Gastrocnemius medialis (tissue), 4 donors: Measurements from ENCODE around the gene PROSER2. TPM values are rescaled to one million over a fixed set of nuclear protein-coding genes. Genes with fewer than 3 reads are reported as not detected.

Experiments
- ATAC-seq, 2 donors: fragments of 150-250 bp; one replicate each; pipeline ENCODE4 v1.9.1; 2016
- DNase-seq, 2 donors: peaks; one replicate each; pipeline ENCODE4 v3.0.0-alpha.2; 2019
- H3K27ac ChIP-seq, 4 donors: fragments of 200-600 bp; sonication (generic); 1 replicate in 1 of 4; 2 replicates in 3 of 4; pipeline ENCODE4 v1.5.1; 2016 to 2018; ENCODE audit warnings: mild to moderate bottlenecking in 2 of 4, moderate library complexity in 1 of 4
- H3K27me3 ChIP-seq, 3 donors: fragments of 200-600 bp; sonication (generic) in 2 of 3; 1 replicate in 1 of 3; 2 replicates in 2 of 3; pipeline versions ENCODE4 v1.5.1 to v1.6.0; 2016 to 2019; ENCODE audit warnings: mild to moderate bottlenecking in 1 of 3, moderate library complexity in 1 of 3
- H3K36me3 ChIP-seq, 2 donors: fragments of 200-600 bp; sonication (generic) in 1 of 2; one replicate each; pipeline ENCODE4 v1.5.1; 2017 to 2018
- H3K4me1 ChIP-seq, 2 donors: fragments of 200-600 bp; sonication (generic) in 1 of 2; one replicate each; pipeline ENCODE4 v1.5.1; 2016 to 2017; ENCODE audit warnings: mild to moderate bottlenecking in 2 of 2
- H3K4me3 ChIP-seq, 4 donors: fragments of 200-600 bp; sonication (generic) in 3 of 4; 1 replicate in 1 of 4; 2 replicates in 3 of 4; pipeline ENCODE4 v1.5.1; 2016 to 2019; ENCODE audit warnings: mild to moderate bottlenecking in 2 of 4
- H3K9me3 ChIP-seq, 3 donors: fragments of 200-600 bp; sonication (generic) in 2 of 3; 1 replicate in 1 of 3; 2 replicates in 2 of 3; pipeline ENCODE4 v1.5.1; 2016 to 2019
- CTCF ChIP-seq, 5 experiments: fragments of 450-650 bp in 3 of 5; fragments of 200-600 bp in 2 of 5; sonication (generic) in 2 of 5; IDR thresholded peaks in 4 of 5; conservative IDR thresholded peaks in 1 of 5; 1 replicate in 4 of 5; 2 replicates in 1 of 5; pipeline ENCODE4 v1.5.1; 2016 to 2019; ENCODE audit warnings: antibody characterized with exemption in 5 of 5, mild to moderate bottlenecking in 3 of 5, moderate library complexity in 3 of 5
- POLR2A ChIP-seq, 2 donors: fragments of 450-650 bp; IDR thresholded peaks; one replicate each; pipeline ENCODE4 v1.6.1; 2017; ENCODE audit warnings: antibody characterized with exemption in 2 of 2, mild to moderate bottlenecking in 2 of 2, moderate library complexity in 2 of 2
- in situ Hi-C, 4 donors: fragments of 200-750 bp; cut with MboI; loops; one replicate each; pipeline versions ENCODE4 v1.15.0 to v1.8.0; 2017; ENCODE audit warnings: low sequenced_read_pairs in 4 of 4
- intact Hi-C: fragments of 100-400 bp; cut with DNase I; formaldehyde crosslinking; loops from one replicate; pipeline ENCODE4 v1.15.1; 2023; ENCODE audit warnings: low total_unique reads
- total RNA-seq, 4 donors: library from RNA; depleted of rRNA; stranded (reverse); fragments of >200 nt; gene quantifications; one replicate each; pipeline versions ENCODE4 v1.1.0 to v1.2.3, GENCODE V29; 2016

The PROSER2 gene
- total RNA-seq, 4 donors from 2014 or later: 0.88 to 3.4 (median 1.4) TPM

DNA sequence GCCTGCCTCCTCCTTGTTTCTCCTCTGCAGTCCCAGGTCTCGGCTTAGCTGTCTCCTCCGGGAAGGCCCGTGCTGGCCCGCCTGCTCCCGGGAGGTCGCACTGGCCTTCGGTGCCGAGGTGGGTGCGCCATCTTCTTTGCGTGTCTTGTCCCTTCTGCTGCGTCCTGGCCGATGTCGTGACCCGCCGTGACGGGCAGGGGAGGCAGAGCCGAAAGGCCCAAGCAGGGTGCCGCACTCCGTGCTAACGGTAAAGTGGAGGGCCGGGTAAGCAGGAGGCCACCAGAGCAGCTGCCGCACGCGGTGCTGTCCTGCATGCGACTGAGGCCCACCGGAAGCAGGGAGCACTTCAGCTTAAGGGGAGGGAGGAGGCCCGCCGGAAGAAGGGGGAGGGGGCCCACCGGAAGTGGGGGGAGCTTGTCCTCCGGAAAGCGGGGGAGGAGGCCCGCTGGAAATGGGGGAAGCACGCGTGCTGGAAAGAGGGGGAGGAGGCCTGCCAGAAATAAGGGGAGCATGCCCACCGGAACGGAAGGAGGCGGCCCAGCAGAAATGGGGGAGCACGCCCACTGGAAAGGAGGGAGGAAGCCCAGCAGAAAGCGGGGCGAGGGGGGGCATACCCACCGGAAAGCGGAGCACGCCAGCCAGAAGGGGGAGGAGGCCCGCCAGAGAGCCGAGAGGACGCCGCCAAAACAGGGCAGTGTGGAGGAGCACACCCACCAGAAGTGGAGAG is 71.4 kb downstream of the PROSER2 start:
- H3K4me3 ChIP-seq: no peak overlapping the region
- in situ Hi-C loops (no loop called here), intact Hi-C loops (no loop called here)
- TF ChIP-seq CTCF (IDR thresholded peaks at IDR 0.05 in 4 of 5, conservative IDR thresholded peaks at IDR 0.05 in 1 of 5) (no peak), POLR2A (IDR thresholded peaks at IDR 0.05) (no peak)
- DNase-seq: no peak
- no peaks in the 10 kb centered on the region for H3K9me3 ChIP-seq
- H3K27me3 ChIP-seq: no peaks in the 10 kb centered on the region
- H3K27ac ChIP-seq: no peak overlapping the region
- H3K4me1 ChIP-seq: no peaks in the 10 kb centered on the region
- no peak for ATAC-seq
- H3K36me3 ChIP-seq: no peaks in the 10 kb centered on the region

DNA sequence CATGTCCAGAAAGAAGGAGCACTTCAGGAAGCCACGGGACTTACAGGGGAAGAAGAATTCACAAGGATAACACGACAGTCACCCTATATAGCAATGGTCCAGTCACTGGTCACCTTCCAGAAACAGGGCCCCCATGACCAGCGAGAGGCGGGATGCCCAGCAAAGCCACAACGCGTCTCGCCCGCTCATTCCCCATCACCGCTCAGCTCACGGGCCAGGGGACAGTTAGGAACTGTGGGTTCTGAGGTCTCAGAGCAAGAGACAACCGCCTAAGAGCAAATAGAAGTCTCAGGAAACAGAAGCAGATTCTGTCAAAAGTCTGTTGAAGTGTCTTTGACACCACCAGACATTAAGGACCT is 71.9 kb downstream of the PROSER2 start:
- H3K27me3 ChIP-seq: no peaks in the 10 kb centered on the region
- H3K27ac ChIP-seq: no peak overlapping the region
- ATAC-seq: no peak
- TF ChIP-seq POLR2A (IDR thresholded peaks at IDR 0.05) (no peak), CTCF (IDR thresholded peaks at IDR 0.05 in 4 of 5, conservative IDR thresholded peaks at IDR 0.05 in 1 of 5) (no peak)
- no peaks in the 10 kb centered on the region for H3K4me1 ChIP-seq
- in situ Hi-C loops (no loop called here), intact Hi-C loops (no loop called here)
- no peak overlapping the region for H3K4me3 ChIP-seq
- no peaks in the 10 kb centered on the region for H3K36me3 ChIP-seq
- H3K9me3 ChIP-seq: no peaks in the 10 kb centered on the region
- DNase-seq: no peak

DNA sequence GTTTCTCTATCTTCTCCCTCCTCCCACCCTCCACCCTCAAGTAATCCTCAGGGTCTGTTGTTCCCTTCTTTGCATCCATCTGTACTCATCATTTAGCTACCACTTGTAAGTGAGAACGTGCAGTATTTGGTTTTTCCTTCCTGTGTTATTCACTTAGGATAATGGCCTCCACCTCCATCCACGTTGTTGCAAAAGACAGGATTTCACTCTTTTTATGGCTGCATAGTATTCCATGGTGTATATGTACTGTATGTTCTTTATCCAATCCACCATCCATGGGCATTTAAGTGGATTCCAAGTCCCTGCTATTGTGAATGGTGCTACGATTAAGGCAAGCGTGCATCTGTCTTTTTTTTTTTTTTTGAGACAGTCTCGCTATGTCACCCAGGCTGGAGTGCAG is 72.4 kb downstream of the PROSER2 start:
- no peaks in the 10 kb centered on the region for H3K9me3 ChIP-seq
- H3K36me3 ChIP-seq: no peaks in the 10 kb centered on the region
- H3K27ac ChIP-seq: no peak overlapping the region
- DNase-seq: no peak
- in situ Hi-C loops (no loop called here), intact Hi-C loops (no loop called here)
- H3K4me1 ChIP-seq: no peaks in the 10 kb centered on the region
- no peak for ATAC-seq
- H3K27me3 ChIP-seq: no peaks in the 10 kb centered on the region
- TF ChIP-seq CTCF (IDR thresholded peaks at IDR 0.05 in 4 of 5, conservative IDR thresholded peaks at IDR 0.05 in 1 of 5) (no peak), POLR2A (IDR thresholded peaks at IDR 0.05) (no peak)
- H3K4me3 ChIP-seq: no peak overlapping the region

DNA sequence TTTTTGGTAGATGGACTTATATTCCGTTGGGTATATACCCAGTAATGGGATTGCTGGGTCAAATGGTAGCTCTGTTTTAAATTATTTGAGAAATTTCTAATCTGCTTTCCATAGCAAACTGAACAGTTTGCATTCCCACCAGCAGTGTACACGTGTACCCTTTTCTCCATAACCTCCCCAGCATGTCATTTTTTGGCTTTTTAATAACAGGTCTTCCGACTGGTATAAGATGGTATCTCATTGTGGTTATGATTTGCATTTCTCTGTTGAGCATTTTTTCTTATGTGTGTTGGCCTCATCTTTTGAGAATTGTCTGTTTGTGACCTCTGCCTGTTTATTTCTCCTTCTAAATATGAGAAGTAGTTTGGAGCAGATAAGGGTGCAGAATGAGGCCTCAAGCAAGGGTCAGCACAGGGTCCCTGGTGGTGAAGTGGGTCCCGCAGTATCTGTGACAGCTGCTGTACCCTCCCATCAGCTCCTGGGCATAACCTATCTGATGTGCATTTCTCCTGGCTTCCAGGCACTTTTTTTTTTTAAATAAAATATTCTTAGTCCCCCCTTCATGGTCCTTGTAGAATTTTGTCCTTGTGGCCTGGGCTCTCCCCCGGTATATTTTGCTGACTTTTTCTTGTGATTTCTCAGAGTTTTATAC is 73.5 kb downstream of the PROSER2 start:
- TF ChIP-seq POLR2A (IDR thresholded peaks at IDR 0.05) (no peak), CTCF (IDR thresholded peaks at IDR 0.05 in 4 of 5, conservative IDR thresholded peaks at IDR 0.05 in 1 of 5) (no peak)
- H3K9me3 ChIP-seq: no peaks in the 10 kb centered on the region
- no peaks in the 10 kb centered on the region for H3K27me3 ChIP-seq
- H3K4me1 ChIP-seq: no peaks in the 10 kb centered on the region
- H3K36me3 ChIP-seq: no peaks in the 10 kb centered on the region
- no peak overlapping the region for H3K27ac ChIP-seq
- in situ Hi-C loops (no loop called here), intact Hi-C loops (no loop called here)
- no peak overlapping the region for H3K4me3 ChIP-seq
- DNase-seq (no peak), ATAC-seq (no peak)
